Superior temporal gyrus (tissue), 1 donor: Measurements from ENCODE around the gene ARHGAP4.

Experiments used
- DNase-seq: peaks from one replicate; pipeline ENCODE4 v3.0.0-alpha.2; 2016; ENCODE audit errors: extremely low spot score

ARHGAP4 gene

GRCh38 chrX:153963546-153963945, 37.5 kb upstream of the ARHGAP4 start:
- DNase-seq = no peak

GRCh38 chrX:153961292-153961691, 35.2 kb upstream of the ARHGAP4 start:
- no peak for DNase-seq

GRCh38 chrX:153960786-153961185, 34.7 kb upstream of the ARHGAP4 start:
- no peak for DNase-seq

- no peak for DNase-seq
Observed at GRCh38 chrX:153960077-153960476, 34.0 kb upstream of the ARHGAP4 start.

- no peak for DNase-seq
Observed at GRCh38 chrX:153959649-153960048, 33.6 kb upstream of the ARHGAP4 start.

- no peak for DNase-seq
Observed at GRCh38 chrX:153958605-153959004, 32.5 kb upstream of the ARHGAP4 start.

- DNase-seq = no peak
Observed at GRCh38 chrX:153957224-153957623, 31.2 kb upstream of the ARHGAP4 start.

GRCh38 chrX:153956044-153956907, 30.2 kb upstream of the ARHGAP4 start:
- DNase-seq = no peak

- no peak for DNase-seq
Observed at GRCh38 chrX:153955228-153955732, 29.2 kb upstream of the ARHGAP4 start.

GRCh38 chrX:153954558-153955227, 28.6 kb upstream of the ARHGAP4 start:
- DNase-seq = no peak

- no peak for DNase-seq
Observed at GRCh38 chrX:153953892-153954557, 28.0 kb upstream of the ARHGAP4 start.

- DNase-seq = peak; percentile 71
Observed at GRCh38 chrX:153953342-153953830, 27.3 kb upstream of the ARHGAP4 start.

- no peak for DNase-seq
Observed at GRCh38 chrX:153952373-153953026, 26.4 kb upstream of the ARHGAP4 start.

- no peak for DNase-seq
Observed at GRCh38 chrX:153951683-153952372, 25.8 kb upstream of the ARHGAP4 start.

GRCh38 chrX:153950127-153950526, 24.1 kb upstream of the ARHGAP4 start:
- no peak for DNase-seq

- no peak for DNase-seq
Observed at GRCh38 chrX:153948847-153949805, 23.1 kb upstream of the ARHGAP4 start.

GRCh38 chrX:153948002-153948466, 22.0 kb upstream of the ARHGAP4 start:
- no peak for DNase-seq

GRCh38 chrX:153947009-153947769, 21.1 kb upstream of the ARHGAP4 start:
- peak; percentile 68 for DNase-seq
